HG03066 (cell line): ENCODE measurements around the gene VNN1.
"Not testable (repeated sequence)": the region's sequence is repeated elsewhere in the genome, so short reads cannot be mapped to it uniquely, and the experiment has no call there.

Experiments
- ATAC-seq: cut with Tn5 transposase; IDR thresholded peaks from one replicate; pipeline ENCODE4 v1.9.1; 2021; ENCODE audit warnings: low read depth; ENCODE audit not compliant: unreplicated experiment

VNN1 gene

GRCh38 chr6:132725947-132726607, 12.2 kb upstream of the VNN1 start:
- ATAC-seq = no peak

DNA sequence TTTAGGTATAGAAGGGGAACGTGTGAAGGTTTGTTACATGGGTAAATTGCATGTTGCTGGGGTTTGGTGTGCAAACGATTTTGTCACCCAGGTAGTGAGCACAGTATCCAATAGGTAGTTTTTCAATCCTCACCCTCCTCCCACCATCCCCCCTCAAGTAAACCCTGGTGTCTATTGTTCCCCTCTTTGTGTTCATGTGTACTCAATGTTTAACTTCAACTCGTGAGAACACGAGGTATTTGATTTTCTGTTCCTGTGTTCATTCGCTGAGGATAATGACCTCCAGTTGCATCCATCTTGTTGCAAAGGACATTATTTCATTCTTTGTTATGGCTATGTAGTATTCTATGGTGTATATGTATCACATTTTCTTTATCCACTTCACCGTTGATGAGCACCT, 11.6 kb upstream of the VNN1 start:
- no peak for ATAC-seq

- ATAC-seq = no peak
These were observed 6.0 kb upstream of the VNN1 start for GRCh38 chr6:132719736-132720448.

GRCh38 chr6:132715881-132716637, 2.2 kb upstream of the VNN1 start:
- no peak for ATAC-seq

GRCh38 chr6:132715204-132715603, 1.3 kb upstream of the VNN1 start:
- ATAC-seq = no peak

DNA sequence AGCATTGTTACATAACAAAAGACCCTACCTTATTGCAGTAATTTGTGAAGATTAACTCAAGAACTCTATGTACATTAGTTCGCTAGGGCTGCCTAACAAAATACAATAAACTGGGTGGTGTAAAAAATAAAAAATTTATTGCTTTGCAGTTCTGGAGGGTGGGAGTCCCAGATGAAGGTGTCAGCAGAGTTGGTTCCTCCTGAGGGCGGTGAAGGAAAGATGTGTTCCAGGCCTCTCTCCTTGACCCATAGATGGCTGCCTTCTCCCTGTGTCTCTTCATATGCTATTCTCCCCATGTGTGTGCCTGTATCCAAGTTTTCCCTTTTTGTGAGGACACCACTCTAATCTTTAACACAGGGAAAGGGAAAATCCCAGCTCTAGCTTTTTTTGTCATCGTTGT, 305 bp upstream of the VNN1 start:
- no peak for ATAC-seq

- ATAC-seq = no peak
These were observed 1.5 kb downstream of the VNN1 start for GRCh38 chr6:132712366-132712765.

DNA sequence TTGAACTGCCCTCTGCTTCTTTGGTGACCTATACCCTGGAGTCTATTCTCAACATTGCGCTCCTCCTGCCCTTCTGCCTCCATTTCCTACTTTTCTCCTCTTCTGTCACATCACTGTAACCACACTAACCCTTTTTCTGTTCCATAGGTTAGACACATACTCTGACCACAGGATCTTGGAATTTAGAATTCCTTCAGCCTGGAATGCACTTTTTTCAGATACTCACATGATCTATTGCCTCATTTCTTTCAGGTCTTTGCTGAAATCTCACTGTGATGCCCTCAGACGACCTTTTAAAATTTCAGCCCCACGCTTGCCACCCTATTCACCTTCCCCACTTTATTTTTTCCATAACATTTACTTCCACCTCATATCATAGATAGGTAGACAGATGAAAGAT, 5.1 kb downstream of the VNN1 start:
- no peak for ATAC-seq

GRCh38 chr6:132708002-132708401, 5.9 kb downstream of the VNN1 start:
- no peak for ATAC-seq

GRCh38 chr6:132706756-132707155, 7.1 kb downstream of the VNN1 start:
- ATAC-seq = not testable (repeated sequence)

DNA sequence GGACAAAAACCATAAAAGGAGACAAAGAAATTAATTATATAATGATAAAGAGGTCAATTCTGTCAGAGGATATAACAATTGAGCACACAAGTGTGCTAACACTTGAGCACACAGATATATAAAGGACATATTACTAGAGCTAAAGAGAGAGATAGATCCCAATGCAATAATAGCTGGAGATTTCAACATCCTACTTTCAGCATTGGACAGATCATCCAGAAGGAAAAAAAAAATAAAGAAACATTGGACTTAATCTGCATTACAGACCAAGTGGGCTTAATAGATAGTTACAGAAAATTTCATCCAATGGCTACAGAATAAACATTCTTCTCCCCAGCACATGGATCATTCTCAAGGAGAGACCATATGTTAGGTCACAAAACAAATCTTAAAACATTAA, 9.9 kb downstream of the VNN1 start:
- no peak for ATAC-seq

DNA sequence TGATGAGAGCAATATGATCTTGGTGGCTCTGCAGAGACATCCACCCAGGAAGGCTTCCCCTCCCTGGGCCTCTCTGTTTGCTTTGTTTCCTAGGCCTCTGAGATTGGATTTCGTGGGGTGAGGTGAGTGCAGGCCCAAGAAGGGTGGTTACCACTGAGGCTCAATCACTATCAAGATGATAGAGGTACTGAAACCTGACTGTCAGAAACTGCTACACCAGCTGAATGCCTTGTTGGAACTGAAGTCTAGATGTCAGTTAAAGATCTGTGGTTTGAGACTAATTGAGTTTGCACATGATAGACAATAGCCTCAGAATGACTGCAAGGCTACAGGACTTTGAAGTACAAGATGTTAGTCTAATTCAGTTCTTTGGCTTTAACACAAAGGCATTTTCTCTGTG, 15.2 kb downstream of the VNN1 start:
- no peak for ATAC-seq

- ATAC-seq = no peak
These were observed 18.1 kb downstream of the VNN1 start for GRCh38 chr6:132695773-132696172.

DNA sequence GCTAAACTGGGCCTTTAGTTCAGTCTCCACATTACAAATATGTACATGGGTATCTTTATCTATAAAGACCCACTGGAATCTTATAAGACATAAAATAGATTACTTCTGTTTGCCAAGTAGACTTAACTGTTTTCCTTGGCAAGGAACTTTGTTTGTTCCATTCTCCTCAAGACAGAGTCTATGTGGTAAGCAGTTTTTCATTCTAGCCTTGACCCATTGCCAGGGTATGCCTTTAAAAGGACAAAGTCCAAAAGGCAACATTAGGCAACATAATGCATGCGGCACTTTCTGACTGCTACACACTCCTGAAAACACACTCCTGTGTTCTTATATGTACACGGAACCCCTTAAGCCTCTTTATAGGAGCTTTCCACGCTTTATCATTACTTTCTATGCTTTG, 20.4 kb downstream of the VNN1 start:
- ATAC-seq = no peak

DNA sequence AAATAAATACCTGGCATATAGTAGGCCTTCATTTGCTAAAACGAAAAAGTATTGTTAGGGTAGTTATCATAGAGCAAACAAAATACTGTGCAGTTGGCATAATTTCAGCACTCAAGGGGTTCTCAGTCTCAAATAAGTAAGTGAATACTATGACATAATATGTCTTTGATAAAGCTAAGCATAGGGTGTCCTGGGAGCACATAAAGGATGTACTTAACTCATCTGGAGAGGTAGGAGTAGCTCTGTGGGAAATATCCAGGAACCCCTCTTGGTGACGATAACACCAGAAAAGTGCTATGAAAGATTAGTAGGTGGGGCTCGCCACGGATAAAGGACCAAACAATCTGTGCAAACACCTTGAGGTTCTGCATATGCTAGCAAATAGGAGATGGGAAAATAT, 23.2 kb downstream of the VNN1 start:
- ATAC-seq = no peak

DNA sequence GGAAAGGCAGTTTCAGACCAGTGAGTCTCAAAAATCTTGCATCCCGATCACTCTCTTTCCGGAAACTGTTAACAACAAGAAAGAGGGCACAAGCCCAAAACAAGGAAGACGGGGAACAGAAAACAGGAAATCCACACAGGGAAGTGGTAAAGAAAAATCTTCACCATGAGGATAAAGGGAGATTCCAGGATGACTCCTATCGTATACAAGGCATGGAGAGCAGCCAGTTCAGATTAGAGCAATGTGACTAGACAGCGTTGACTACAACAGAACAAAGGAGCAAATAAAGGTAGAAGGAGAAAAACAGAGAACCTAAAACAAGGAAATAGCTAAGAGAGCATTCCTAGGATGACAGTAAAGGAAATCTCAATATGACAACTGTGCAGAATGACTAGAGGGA, 26.5 kb downstream of the VNN1 start:
- ATAC-seq = no peak

DNA sequence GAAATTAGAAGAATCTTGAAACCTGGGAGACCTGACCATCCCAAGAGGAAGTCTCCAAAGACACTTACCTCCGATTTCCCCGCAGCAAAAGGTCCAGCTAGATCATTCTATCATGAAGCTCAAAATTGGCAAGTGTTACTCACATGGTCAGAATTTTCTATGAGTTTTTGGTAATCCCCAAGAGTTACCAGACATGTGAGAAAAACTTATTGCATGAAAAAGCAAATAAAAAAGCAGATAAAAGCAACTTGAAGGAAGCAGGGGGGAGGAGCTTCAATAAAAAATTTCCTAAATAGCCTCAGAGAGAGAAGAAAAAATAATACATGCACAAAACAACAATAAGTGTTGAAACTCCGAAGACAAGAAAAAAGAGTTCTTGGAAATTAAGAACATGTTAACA, 27.3 kb downstream of the VNN1 start:
- ATAC-seq = no peak

DNA sequence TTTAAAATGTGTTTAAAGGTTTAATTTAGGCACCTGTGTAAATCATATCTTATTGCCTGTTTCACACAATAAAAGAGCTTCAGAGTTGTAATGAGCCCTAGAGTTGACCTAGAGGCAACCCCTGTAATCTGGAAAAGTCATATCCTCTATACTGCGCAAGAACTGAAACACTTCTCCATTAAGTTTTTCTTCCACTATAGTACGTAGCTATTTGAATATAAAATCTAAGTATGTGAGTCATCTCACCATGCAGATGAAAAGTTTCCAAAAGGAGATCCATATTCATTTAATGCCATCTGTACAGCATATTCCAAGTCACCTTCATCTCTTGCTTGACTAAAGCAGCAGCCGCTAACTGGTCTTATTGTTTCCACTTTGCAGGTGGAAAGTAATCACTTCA, 28.8 kb downstream of the VNN1 start:
- ATAC-seq = no peak

- no peak for ATAC-seq
These were observed 29.6 kb downstream of the VNN1 start for GRCh38 chr6:132684272-132684671.

DNA sequence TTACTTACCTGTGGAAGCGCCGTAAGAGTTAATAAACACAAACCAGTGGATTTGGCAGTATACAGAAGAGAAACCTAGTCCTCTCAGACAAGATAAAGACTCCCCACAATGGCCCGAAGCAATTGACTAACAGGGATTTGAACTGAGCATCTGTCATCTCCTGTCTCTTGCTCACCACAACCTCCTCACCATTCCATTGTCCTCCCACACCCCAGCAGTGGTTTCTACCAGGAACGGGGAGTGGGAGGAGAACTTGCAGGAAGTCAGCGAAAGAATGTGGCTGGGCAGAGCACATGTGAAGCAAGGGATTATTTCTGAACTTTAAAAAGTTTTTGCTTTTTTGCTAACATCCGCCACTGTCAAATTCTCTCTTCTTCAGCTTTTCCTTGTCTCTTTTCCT, 30.3 kb downstream of the VNN1 start:
- no peak for ATAC-seq

DNA sequence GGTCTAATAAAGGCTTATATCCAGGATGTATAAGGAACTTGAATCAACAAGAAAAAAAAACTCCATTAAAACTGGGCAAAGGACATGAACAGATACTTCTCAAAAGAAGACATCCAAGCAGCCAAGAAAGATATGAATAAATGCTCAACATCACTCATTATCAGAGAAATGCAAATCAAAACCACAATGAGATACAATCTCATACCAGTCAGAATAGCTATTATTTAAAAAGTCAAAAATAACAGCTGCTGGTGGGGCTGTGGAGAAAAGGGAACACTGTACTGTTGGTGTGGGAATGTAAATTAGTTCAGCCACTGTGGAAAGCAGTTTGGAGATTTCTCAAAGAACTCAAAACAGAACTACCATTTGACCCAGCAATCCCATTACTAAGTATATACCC, 34.8 kb downstream of the VNN1 start:
- ATAC-seq = not testable (repeated sequence)

DNA sequence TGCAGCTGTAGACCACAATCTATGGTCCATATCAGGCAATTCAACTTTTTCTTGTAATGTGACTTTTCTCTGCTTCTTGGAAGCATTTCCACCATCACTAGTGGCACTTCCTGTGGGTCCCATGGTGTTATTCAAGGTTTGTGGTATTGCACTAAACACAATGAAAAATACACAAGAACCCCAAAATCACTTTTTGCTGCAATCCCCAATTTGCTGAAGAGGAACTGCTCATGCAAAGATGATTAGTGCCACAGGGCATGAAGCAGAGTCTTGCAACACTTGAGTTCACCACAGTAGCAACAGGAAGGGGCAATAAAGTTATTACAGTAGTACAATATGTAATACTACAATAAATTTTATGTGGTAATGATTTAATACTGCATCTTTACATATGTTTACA, 38.1 kb downstream of the VNN1 start:
- no peak for ATAC-seq
